DOHH2 (cell line): ENCODE measurements around the gene BTBD10.

Experiments used
- CTCF ChIP-seq: fragments of 200-600 bp; sonication (generic); IDR thresholded peaks from one replicate; pipeline ENCODE4 v1.5.1; 2014; ENCODE audit warnings: antibody characterized with exemption, mild to moderate bottlenecking, low read depth, low read length; ENCODE audit not compliant: poor library complexity, severe bottlenecking
- EZH2phosphoT487 ChIP-seq: fragments of 200-600 bp; sonication (generic); IDR thresholded peaks from 2 replicates; pipeline ENCODE4 v1.6.1; 2017; ENCODE audit warnings: borderline replicate concordance, mild to moderate bottlenecking, antibody characterized with exemption, low read length, moderate library complexity, mixed read lengths

GRCh38 chr11:13348305-13348704 lies 114.7 kb downstream of the BTBD10 start:
- TF ChIP-seq EZH2phosphoT487 (no peak), CTCF (no peak)
